ENCODE measurements around the gene TMEM209.
"Not testable (repeated sequence)": the region's sequence is repeated elsewhere in the genome, so short reads cannot be mapped to it uniquely, and the experiment has no call there.

TMEM209 gene

GRCh38 chr7:130189343-130189742 is 15.9 kb downstream of the TMEM209 start:
- Histone ChIP-seq H3K4me1 (ENCODE audit: control insufficient read depth in 1 of 2, insufficient read depth in 2 of 2, low read length in 2 of 2) (no peaks in the 10 kb centered on the region), H3K27me3 (ENCODE audit: low read depth, low read length) (no peaks in the 10 kb centered on the region), H3K36me3 (ENCODE audit: control insufficient read depth in 1 of 2, insufficient read depth in 2 of 2, low read length in 2 of 2) (peaks cover 31 to 46% of the 10 kb centered on the region in 2 donors), H3K9me3 (ENCODE audit: control insufficient read depth in 1 of 2, low read length in 2 of 2) (no peaks in the 10 kb centered on the region), H3K27ac (ENCODE audit: low read length) (no peak overlapping the region), H3K4me3 (ENCODE audit: low read depth in 1 of 2, low read length in 2 of 2) (no peak overlapping the region)

- H3K4me1 ChIP-seq (ENCODE audit: control insufficient read depth in 1 of 2, insufficient read depth in 2 of 2, low read length in 2 of 2) = no peaks in the 10 kb centered on the region
- no peaks in the 10 kb centered on the region for H3K27me3 ChIP-seq (ENCODE audit: low read depth, low read length)
- H3K36me3 ChIP-seq (ENCODE audit: control insufficient read depth in 1 of 2, insufficient read depth in 2 of 2, low read length in 2 of 2) = peaks cover 33 to 38% of the 10 kb centered on the region in 2 donors
- no peaks in the 10 kb centered on the region for H3K9me3 ChIP-seq (ENCODE audit: control insufficient read depth in 1 of 2, low read length in 2 of 2)
- H3K27ac ChIP-seq (ENCODE audit: low read length) = no peak overlapping the region
- H3K4me3 ChIP-seq (ENCODE audit: low read depth in 1 of 2, low read length in 2 of 2) = no peak overlapping the region
Measured at GRCh38 chr7:130187360-130187759, 17.8 kb downstream of the TMEM209 start.

- not testable (repeated sequence) for H3K4me1 ChIP-seq (ENCODE audit: control insufficient read depth in 1 of 2, insufficient read depth in 2 of 2, low read length in 2 of 2); H3K27me3 ChIP-seq (ENCODE audit: low read depth, low read length); H3K9me3 ChIP-seq (ENCODE audit: control insufficient read depth in 1 of 2, low read length in 2 of 2); H3K4me3 ChIP-seq (ENCODE audit: low read depth in 1 of 2, low read length in 2 of 2); H3K27ac ChIP-seq (ENCODE audit: low read length)
- peaks cover 38 to 39% of the 10 kb centered on the region in 2 donors for H3K36me3 ChIP-seq (ENCODE audit: control insufficient read depth in 1 of 2, insufficient read depth in 2 of 2, low read length in 2 of 2)
Measured at GRCh38 chr7:130184349-130184748, 20.9 kb downstream of the TMEM209 start.

GRCh38 chr7:130182990-130183389 is 22.2 kb downstream of the TMEM209 start:
- H3K27me3 ChIP-seq (ENCODE audit: low read depth, low read length) = no peaks in the 10 kb centered on the region
- H3K36me3 ChIP-seq (ENCODE audit: control insufficient read depth in 1 of 2, insufficient read depth in 2 of 2, low read length in 2 of 2) = peaks cover 37 to 46% of the 10 kb centered on the region in 2 donors
- H3K9me3 ChIP-seq (ENCODE audit: control insufficient read depth in 1 of 2, low read length in 2 of 2) = no peaks in the 10 kb centered on the region
- H3K4me1 ChIP-seq (ENCODE audit: control insufficient read depth in 1 of 2, insufficient read depth in 2 of 2, low read length in 2 of 2) = no peaks in the 10 kb centered on the region
- H3K27ac ChIP-seq (ENCODE audit: low read length) = no peak overlapping the region
- H3K4me3 ChIP-seq (ENCODE audit: low read depth in 1 of 2, low read length in 2 of 2) = no peak overlapping the region

GRCh38 chr7:130181263-130181605 is 24.0 kb downstream of the TMEM209 start:
- no peaks in the 10 kb centered on the region for H3K4me1 ChIP-seq (ENCODE audit: control insufficient read depth in 1 of 2, insufficient read depth in 2 of 2, low read length in 2 of 2)
- peaks cover 36 to 46% of the 10 kb centered on the region in 2 donors for H3K36me3 ChIP-seq (ENCODE audit: control insufficient read depth in 1 of 2, insufficient read depth in 2 of 2, low read length in 2 of 2)
- no peaks in the 10 kb centered on the region for H3K27me3 ChIP-seq (ENCODE audit: low read depth, low read length)
- no peak overlapping the region for H3K27ac ChIP-seq (ENCODE audit: low read length)
- H3K9me3 ChIP-seq (ENCODE audit: control insufficient read depth in 1 of 2, low read length in 2 of 2) = no peaks in the 10 kb centered on the region
- no peak overlapping the region for H3K4me3 ChIP-seq (ENCODE audit: low read depth in 1 of 2, low read length in 2 of 2)

- Histone ChIP-seq H3K4me3 (ENCODE audit: low read depth in 1 of 2, low read length in 2 of 2) (no peak overlapping the region), H3K9me3 (ENCODE audit: control insufficient read depth in 1 of 2, low read length in 2 of 2) (no peaks in the 10 kb centered on the region), H3K27ac (ENCODE audit: low read length) (no peak overlapping the region), H3K27me3 (ENCODE audit: low read depth, low read length) (no peaks in the 10 kb centered on the region), H3K36me3 (ENCODE audit: control insufficient read depth in 1 of 2, insufficient read depth in 2 of 2, low read length in 2 of 2) (peaks cover 36 to 46% of the 10 kb centered on the region in 2 donors), H3K4me1 (ENCODE audit: control insufficient read depth in 1 of 2, insufficient read depth in 2 of 2, low read length in 2 of 2) (no peaks in the 10 kb centered on the region)
Measured at GRCh38 chr7:130180571-130181262, 24.5 kb downstream of the TMEM209 start.

- Histone ChIP-seq H3K4me3 (ENCODE audit: low read depth in 1 of 2, low read length in 2 of 2) (no peak overlapping the region), H3K27me3 (ENCODE audit: low read depth, low read length) (no peaks in the 10 kb centered on the region), H3K9me3 (ENCODE audit: control insufficient read depth in 1 of 2, low read length in 2 of 2) (no peaks in the 10 kb centered on the region), H3K4me1 (ENCODE audit: control insufficient read depth in 1 of 2, insufficient read depth in 2 of 2, low read length in 2 of 2) (no peaks in the 10 kb centered on the region), H3K27ac (ENCODE audit: low read length) (no peak overlapping the region), H3K36me3 (ENCODE audit: control insufficient read depth in 1 of 2, insufficient read depth in 2 of 2, low read length in 2 of 2) (peaks cover 30 to 40% of the 10 kb centered on the region in 2 donors)
Measured at GRCh38 chr7:130179631-130180030, 25.6 kb downstream of the TMEM209 start.

GRCh38 chr7:130178251-130178650 is 27.0 kb downstream of the TMEM209 start:
- Histone ChIP-seq H3K36me3 (ENCODE audit: control insufficient read depth in 1 of 2, insufficient read depth in 2 of 2, low read length in 2 of 2) (peaks cover 30 to 35% of the 10 kb centered on the region in 2 donors), H3K27me3 (ENCODE audit: low read depth, low read length) (no peaks in the 10 kb centered on the region), H3K4me1 (ENCODE audit: control insufficient read depth in 1 of 2, insufficient read depth in 2 of 2, low read length in 2 of 2) (no peaks in the 10 kb centered on the region), H3K4me3 (ENCODE audit: low read depth in 1 of 2, low read length in 2 of 2) (no peak overlapping the region), H3K9me3 (ENCODE audit: control insufficient read depth in 1 of 2, low read length in 2 of 2) (no peaks in the 10 kb centered on the region), H3K27ac (ENCODE audit: low read length) (no peak overlapping the region)

- Histone ChIP-seq H3K9me3 (ENCODE audit: control insufficient read depth in 1 of 2, low read length in 2 of 2) (no peaks in the 10 kb centered on the region), H3K27me3 (ENCODE audit: low read depth, low read length) (no peaks in the 10 kb centered on the region), H3K4me3 (ENCODE audit: low read depth in 1 of 2, low read length in 2 of 2) (no peak overlapping the region), H3K27ac (ENCODE audit: low read length) (no peak overlapping the region), H3K4me1 (ENCODE audit: control insufficient read depth in 1 of 2, insufficient read depth in 2 of 2, low read length in 2 of 2) (no peaks in the 10 kb centered on the region), H3K36me3 (ENCODE audit: control insufficient read depth in 1 of 2, insufficient read depth in 2 of 2, low read length in 2 of 2) (peaks cover 27 to 32% of the 10 kb centered on the region in 2 donors)
Measured at GRCh38 chr7:130174237-130174959, 30.8 kb downstream of the TMEM209 start.

- no peak overlapping the region for H3K4me3 ChIP-seq (ENCODE audit: low read depth in 1 of 2, low read length in 2 of 2)
- peaks cover 26 to 41% of the 10 kb centered on the region in 2 donors for H3K36me3 ChIP-seq (ENCODE audit: control insufficient read depth in 1 of 2, insufficient read depth in 2 of 2, low read length in 2 of 2)
- H3K27me3 ChIP-seq (ENCODE audit: low read depth, low read length) = no peaks in the 10 kb centered on the region
- H3K9me3 ChIP-seq (ENCODE audit: control insufficient read depth in 1 of 2, low read length in 2 of 2) = peaks cover 0 to 6% of the 10 kb centered on the region in 2 donors
- H3K27ac ChIP-seq (ENCODE audit: low read length) = no peak overlapping the region
- H3K4me1 ChIP-seq (ENCODE audit: control insufficient read depth in 1 of 2, insufficient read depth in 2 of 2, low read length in 2 of 2) = no peaks in the 10 kb centered on the region
Measured at GRCh38 chr7:130162196-130162595, 43.0 kb downstream of the TMEM209 start.

- H3K9me3 ChIP-seq (ENCODE audit: control insufficient read depth in 1 of 2, low read length in 2 of 2) = peaks cover 0 to 11% of the 10 kb centered on the region in 2 donors
- H3K4me3 ChIP-seq (ENCODE audit: low read depth in 1 of 2, low read length in 2 of 2) = no peak overlapping the region
- H3K27ac ChIP-seq (ENCODE audit: low read length) = no peak overlapping the region
- H3K27me3 ChIP-seq (ENCODE audit: low read depth, low read length) = no peaks in the 10 kb centered on the region
- peaks cover 22 to 41% of the 10 kb centered on the region in 2 donors for H3K36me3 ChIP-seq (ENCODE audit: control insufficient read depth in 1 of 2, insufficient read depth in 2 of 2, low read length in 2 of 2)
- H3K4me1 ChIP-seq (ENCODE audit: control insufficient read depth in 1 of 2, insufficient read depth in 2 of 2, low read length in 2 of 2) = no peaks in the 10 kb centered on the region
Measured at GRCh38 chr7:130160455-130160854, 44.8 kb downstream of the TMEM209 start.
